ENCODE results near the gene ZNF385C. TPM values are rescaled to one million over a fixed set of nuclear protein-coding genes. Genes with fewer than 3 reads are reported as not detected.

Gene ZNF385C
- total RNA-seq, 1 experiment from 2014 or later = not detected

DNA sequence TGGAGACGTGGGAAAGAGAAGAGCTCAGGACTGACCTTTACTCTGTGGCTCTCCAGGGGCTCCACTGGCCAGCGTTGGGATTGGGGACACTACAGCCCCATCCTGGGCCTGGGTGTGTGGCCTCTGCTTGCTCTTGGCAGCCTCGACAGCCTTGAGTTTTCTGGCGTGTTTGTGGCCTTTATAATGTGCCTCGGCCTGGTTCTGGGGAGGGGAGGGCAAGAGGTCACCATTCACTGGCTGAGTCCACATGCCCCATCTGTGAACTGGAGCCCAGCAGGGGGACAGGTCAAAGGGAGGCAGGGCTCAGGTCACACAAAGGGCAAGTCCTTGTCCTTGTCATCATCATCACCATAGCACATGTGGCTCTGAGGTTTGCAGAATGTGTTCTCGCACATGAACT, 66.7 kb downstream of the ZNF385C start:
- no peak overlapping the region for H2AFZ ChIP-seq (ENCODE audit: low read length)
- no peaks in the 10 kb centered on the region for H4K20me1 ChIP-seq (ENCODE audit: insufficient read depth, low read depth, low read length)
- no peaks in the 10 kb centered on the region for H3K36me3 ChIP-seq (ENCODE audit: insufficient read depth, low read length)

DNA sequence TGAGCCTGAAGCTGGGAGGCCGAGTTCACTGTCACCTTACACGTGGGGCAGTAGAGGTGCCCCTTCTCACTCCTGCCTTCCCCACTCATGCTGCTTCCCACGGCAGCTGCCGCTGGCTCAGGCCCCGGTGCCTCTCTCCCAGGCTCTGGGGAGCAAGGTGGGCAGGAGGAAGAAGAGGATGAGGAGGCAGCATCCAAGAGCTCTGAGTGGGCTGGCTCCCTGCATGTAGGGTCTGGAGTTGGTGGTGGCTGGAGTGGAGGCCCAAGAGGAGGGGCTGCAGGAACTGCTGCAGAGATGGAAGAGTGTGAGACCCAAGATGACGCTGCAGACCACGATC, 69.5 kb downstream of the ZNF385C start:
- H3K9ac ChIP-seq (ENCODE audit: low read length) = no peak overlapping the region
- H3K4me1 ChIP-seq (ENCODE audit: low read length) = peaks cover 17% of the 10 kb centered on the region
- H3K36me3 ChIP-seq (ENCODE audit: insufficient read depth, low read length) = peaks cover 6% of the 10 kb centered on the region; the same call in 1 of the 2 replicates
- H3K27ac ChIP-seq (ENCODE audit: low read length) = no peak overlapping the region
- H3K4me3 ChIP-seq (ENCODE audit: low read length) = no peak overlapping the region
- H4K20me1 ChIP-seq (ENCODE audit: insufficient read depth, low read depth, low read length) = no peaks in the 10 kb centered on the region
- no peaks in the 10 kb centered on the region for H3K9me2 ChIP-seq (replicated peaks; ENCODE audit: insufficient read depth, low read length)
- no peaks in the 10 kb centered on the region for H3K9me3 ChIP-seq (ENCODE audit: low read length)
- no peaks in the 10 kb centered on the region for H3K27me3 ChIP-seq (ENCODE audit: low read length)
- H3K4me2 ChIP-seq (ENCODE audit: low read depth, low read length, poor library complexity, severe bottlenecking) = no peak overlapping the region
- no peak for DNase-seq
- H2AFZ ChIP-seq (ENCODE audit: low read length) = no peak overlapping the region
- H3K79me2 ChIP-seq (ENCODE audit: low read length) = no peaks in the 10 kb centered on the region

More for the DNA sequence above, 66.7 kb downstream of the ZNF385C start:
- Histone ChIP-seq H3K9ac (ENCODE audit: low read length) (no peak overlapping the region), H3K4me2 (ENCODE audit: low read depth, low read length, poor library complexity, severe bottlenecking) (no peak overlapping the region), H3K9me2 (replicated peaks; ENCODE audit: insufficient read depth, low read length) (no peaks in the 10 kb centered on the region), H3K27ac (ENCODE audit: low read length) (no peak overlapping the region), H3K4me1 (ENCODE audit: low read length) (no peaks in the 10 kb centered on the region), H3K9me3 (ENCODE audit: low read length) (no peaks in the 10 kb centered on the region), H3K4me3 (ENCODE audit: low read length) (no peak overlapping the region), H3K79me2 (ENCODE audit: low read length) (no peaks in the 10 kb centered on the region), H3K27me3 (ENCODE audit: low read length) (no peaks in the 10 kb centered on the region)
- no peak for DNase-seq

DNA sequence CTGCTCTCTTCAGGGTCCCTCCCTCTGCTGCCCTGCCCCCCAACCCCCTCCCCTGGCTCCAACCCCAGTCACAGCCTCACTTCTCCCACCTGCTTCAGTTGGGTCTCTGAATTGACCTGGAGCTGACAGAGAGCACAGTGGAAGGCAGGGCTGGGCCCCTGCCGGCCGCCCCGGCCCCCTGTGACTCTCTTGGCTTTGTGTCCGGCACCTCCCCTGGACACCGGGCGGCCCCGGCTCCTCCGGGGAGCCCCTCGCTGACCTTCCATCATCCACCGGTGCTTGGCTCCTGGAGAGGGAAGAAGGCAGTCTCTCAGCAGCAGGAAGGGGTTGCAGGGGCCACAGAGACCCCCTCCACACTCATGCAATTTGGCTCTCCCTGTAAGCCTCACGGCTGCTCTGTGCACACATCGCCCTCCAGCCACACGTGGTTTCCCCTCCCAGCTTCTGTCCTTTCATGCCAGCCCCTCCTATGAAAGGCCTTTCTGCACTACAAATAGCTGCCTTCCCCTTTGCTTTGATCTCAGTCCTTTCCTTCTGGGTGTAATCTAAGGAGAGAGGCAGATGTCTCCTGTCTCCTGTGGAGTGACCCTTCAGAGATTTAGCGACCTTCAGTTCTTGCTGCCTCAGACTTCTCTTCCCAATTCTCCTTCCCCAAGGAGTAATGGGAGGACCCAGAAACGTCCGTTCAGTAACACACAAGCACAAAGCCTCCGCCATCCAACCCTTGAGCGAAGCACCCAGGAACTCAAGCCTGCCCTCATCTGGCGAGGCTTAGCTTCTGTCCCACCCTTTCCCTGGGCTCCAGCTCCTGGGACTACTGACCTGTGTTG, 70.1 kb downstream of the ZNF385C start:
- no peaks in the 10 kb centered on the region for H3K79me2 ChIP-seq (ENCODE audit: low read length)
- no peaks in the 10 kb centered on the region for H3K9me3 ChIP-seq (ENCODE audit: low read length)
- H4K20me1 ChIP-seq (ENCODE audit: insufficient read depth, low read depth, low read length) = no peaks in the 10 kb centered on the region
- no peak overlapping the region for H3K4me3 ChIP-seq (ENCODE audit: low read length)
- H3K4me2 ChIP-seq (ENCODE audit: low read depth, low read length, poor library complexity, severe bottlenecking) = no peak overlapping the region
- peaks cover 10% of the 10 kb centered on the region; the same call in 1 of the 2 replicates for H3K36me3 ChIP-seq (ENCODE audit: insufficient read depth, low read length)
- no peak overlapping the region for H3K27ac ChIP-seq (ENCODE audit: low read length)
- no peak overlapping the region for H3K9ac ChIP-seq (ENCODE audit: low read length)
- H3K27me3 ChIP-seq (ENCODE audit: low read length) = no peaks in the 10 kb centered on the region
- DNase-seq = peak; percentile 73
- peaks cover 17% of the 10 kb centered on the region for H3K4me1 ChIP-seq (ENCODE audit: low read length)
- no peak overlapping the region for H2AFZ ChIP-seq (ENCODE audit: low read length)
- H3K9me2 ChIP-seq (replicated peaks; ENCODE audit: insufficient read depth, low read length) = no peaks in the 10 kb centered on the region

DNA sequence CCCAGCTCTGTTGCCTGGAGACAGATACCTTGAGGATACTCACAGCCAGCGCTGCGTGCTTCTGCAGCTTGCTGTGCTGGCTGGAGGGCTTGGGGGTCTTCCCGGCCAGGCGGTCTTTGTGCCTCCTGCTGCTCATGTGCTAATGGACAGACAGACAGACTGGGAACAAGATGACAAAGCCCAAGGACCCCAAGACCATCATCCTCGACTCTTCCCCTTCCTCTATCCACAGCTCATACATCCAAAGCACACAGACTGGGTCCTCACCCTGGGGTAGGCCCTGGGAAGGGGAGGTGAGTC, 70.7 kb downstream of the ZNF385C start:
- Histone ChIP-seq H3K4me2 (ENCODE audit: low read depth, low read length, poor library complexity, severe bottlenecking) (no peak overlapping the region), H3K27ac (ENCODE audit: low read length) (no peak overlapping the region), H3K9ac (ENCODE audit: low read length) (no peak overlapping the region), H3K4me3 (ENCODE audit: low read length) (no peak overlapping the region), H3K9me2 (replicated peaks; ENCODE audit: insufficient read depth, low read length) (no peaks in the 10 kb centered on the region), H3K4me1 (ENCODE audit: low read length) (peaks cover 17% of the 10 kb centered on the region), H2AFZ (ENCODE audit: low read length) (no peak overlapping the region), H4K20me1 (ENCODE audit: insufficient read depth, low read depth, low read length) (no peaks in the 10 kb centered on the region), H3K36me3 (ENCODE audit: insufficient read depth, low read length) (peaks cover 13% of the 10 kb centered on the region; the same call in 1 of the 2 replicates), H3K27me3 (ENCODE audit: low read length) (no peaks in the 10 kb centered on the region), H3K9me3 (ENCODE audit: low read length) (no peaks in the 10 kb centered on the region), H3K79me2 (ENCODE audit: low read length) (no peaks in the 10 kb centered on the region)
- no peak for DNase-seq

DNA sequence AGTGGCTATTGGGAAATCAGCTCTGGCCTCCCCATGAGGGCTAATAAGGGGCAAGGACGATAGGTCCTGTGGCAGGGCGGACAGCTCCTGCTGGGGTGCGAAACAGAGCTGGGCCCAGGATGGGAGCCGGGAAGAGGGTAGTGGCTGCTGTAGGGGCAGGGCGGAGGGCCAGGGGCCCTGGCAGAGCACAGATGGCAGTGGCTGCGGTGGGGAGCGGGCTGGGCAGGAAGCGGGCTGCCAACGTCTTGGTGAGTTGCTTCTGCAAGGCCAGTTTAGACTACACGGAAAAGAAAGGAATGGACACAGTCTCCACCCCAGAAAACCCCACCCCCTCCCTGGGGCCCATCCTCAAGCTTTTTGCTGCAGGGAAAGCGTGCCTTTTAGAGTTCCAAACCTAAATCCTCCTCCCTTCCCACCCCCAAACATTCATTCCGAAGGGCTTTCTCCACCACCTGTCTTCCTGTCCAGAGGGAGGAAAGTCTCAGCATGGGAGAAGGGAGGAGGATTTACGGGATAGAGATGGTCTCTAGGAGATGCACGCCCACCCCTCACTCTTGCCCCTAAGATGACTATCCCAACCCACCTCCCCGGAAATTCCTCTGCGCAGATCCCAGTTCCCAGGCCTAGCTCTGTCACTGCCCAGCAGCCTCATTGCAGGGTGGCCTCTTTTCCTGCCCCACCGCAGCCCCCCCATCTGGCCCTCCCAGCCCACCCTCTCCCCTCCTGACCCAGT, 71.2 kb downstream of the ZNF385C start:
- H3K9ac ChIP-seq (ENCODE audit: low read length) = no peak overlapping the region
- H3K79me2 ChIP-seq (ENCODE audit: low read length) = 0 out of 2 replicates have a peak, but pooled peaks cover 3% of the 10 kb centered on the region
- H3K27ac ChIP-seq (ENCODE audit: low read length) = no peak overlapping the region
- no peaks in the 10 kb centered on the region for H3K9me3 ChIP-seq (ENCODE audit: low read length)
- H4K20me1 ChIP-seq (ENCODE audit: insufficient read depth, low read depth, low read length) = no peaks in the 10 kb centered on the region
- H3K27me3 ChIP-seq (ENCODE audit: low read length) = no peaks in the 10 kb centered on the region
- H2AFZ ChIP-seq (ENCODE audit: low read length) = no peak overlapping the region
- no peak overlapping the region for H3K4me3 ChIP-seq (ENCODE audit: low read length)
- H3K4me1 ChIP-seq (ENCODE audit: low read length) = peaks cover 17% of the 10 kb centered on the region
- no peaks in the 10 kb centered on the region for H3K9me2 ChIP-seq (replicated peaks; ENCODE audit: insufficient read depth, low read length)
- H3K4me2 ChIP-seq (ENCODE audit: low read depth, low read length, poor library complexity, severe bottlenecking) = no peak overlapping the region
- H3K36me3 ChIP-seq (ENCODE audit: insufficient read depth, low read length) = peaks cover 16% of the 10 kb centered on the region; the same call in 1 of the 2 replicates
- no peak for DNase-seq

DNA sequence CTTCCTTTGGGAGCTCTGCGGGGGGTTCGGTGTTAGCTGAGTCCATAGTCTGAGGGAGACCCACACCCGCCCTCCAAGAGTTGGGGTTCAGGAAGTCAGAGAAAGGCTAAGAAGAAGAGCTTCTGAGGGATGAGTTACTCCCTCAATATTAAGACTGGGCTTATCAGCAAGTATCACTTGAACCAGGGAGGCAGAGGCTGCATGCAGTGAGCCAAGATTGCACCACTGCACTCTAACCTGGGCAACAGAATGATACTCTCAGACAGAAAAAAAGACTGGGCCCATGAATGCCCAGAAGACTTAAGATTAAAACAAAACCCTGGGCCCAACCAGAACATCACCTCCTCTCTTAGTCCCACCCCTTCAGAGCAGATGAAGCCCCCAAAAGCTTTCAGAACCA, 72.3 kb downstream of the ZNF385C start:
- Histone ChIP-seq H3K79me2 (ENCODE audit: low read length) (peaks cover 11% of the 10 kb centered on the region), H3K4me3 (ENCODE audit: low read length) (no peak overlapping the region), H3K9me2 (replicated peaks; ENCODE audit: insufficient read depth, low read length) (no peaks in the 10 kb centered on the region), H2AFZ (ENCODE audit: low read length) (no peak overlapping the region), H3K4me1 (ENCODE audit: low read length) (peaks cover 25% of the 10 kb centered on the region), H3K36me3 (ENCODE audit: insufficient read depth, low read length) (peaks cover 16% of the 10 kb centered on the region; the same call in 1 of the 2 replicates), H3K4me2 (ENCODE audit: low read depth, low read length, poor library complexity, severe bottlenecking) (no peak overlapping the region), H4K20me1 (ENCODE audit: insufficient read depth, low read depth, low read length) (no peaks in the 10 kb centered on the region), H3K9me3 (ENCODE audit: low read length) (no peaks in the 10 kb centered on the region), H3K27me3 (ENCODE audit: low read length) (no peaks in the 10 kb centered on the region), H3K9ac (ENCODE audit: low read length) (no peak overlapping the region), H3K27ac (ENCODE audit: low read length) (no peak overlapping the region)
- DNase-seq = no peak

DNA sequence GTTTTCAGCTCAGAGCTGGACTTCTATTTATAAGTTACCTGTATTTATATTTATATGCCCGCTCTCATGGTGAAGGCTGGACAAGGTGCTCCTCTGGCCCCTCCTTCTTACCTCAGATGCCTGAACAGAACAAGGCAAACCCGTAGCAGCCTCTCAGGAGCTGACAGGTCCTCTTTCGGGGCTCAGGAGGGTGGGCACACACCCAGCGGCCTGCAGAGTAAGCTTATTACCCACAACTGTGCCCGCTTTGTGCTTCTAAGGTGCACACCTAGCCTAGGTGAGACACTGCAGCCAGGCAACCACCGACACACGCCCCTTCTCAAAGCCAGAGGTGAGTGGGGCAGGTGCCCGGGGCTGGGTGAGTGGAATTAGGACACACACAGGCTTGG, 73.1 kb downstream of the ZNF385C start:
- no peak for DNase-seq
- peak overlapping the region; percentile 25 for H3K4me2 ChIP-seq (ENCODE audit: low read depth, low read length, poor library complexity, severe bottlenecking)
- no peaks in the 10 kb centered on the region for H3K9me3 ChIP-seq (ENCODE audit: low read length)
- no peak overlapping the region for H3K4me3 ChIP-seq (ENCODE audit: low read length)
- H3K27me3 ChIP-seq (ENCODE audit: low read length) = no peaks in the 10 kb centered on the region
- no peaks in the 10 kb centered on the region; the same call in 1 of the 2 replicates for H4K20me1 ChIP-seq (ENCODE audit: insufficient read depth, low read depth, low read length)
- H3K27ac ChIP-seq (ENCODE audit: low read length) = no peak overlapping the region
- H3K79me2 ChIP-seq (ENCODE audit: low read length) = peaks cover 18% of the 10 kb centered on the region
- H3K36me3 ChIP-seq (ENCODE audit: insufficient read depth, low read length) = peaks cover 16% of the 10 kb centered on the region; the same call in 1 of the 2 replicates
- H3K9me2 ChIP-seq (replicated peaks; ENCODE audit: insufficient read depth, low read length) = no peaks in the 10 kb centered on the region
- H3K4me1 ChIP-seq (ENCODE audit: low read length) = peaks cover 27% of the 10 kb centered on the region
- 0 out of 2 replicates have a peak overlapping the region, but pooled peaks have one; percentile 31 for H2AFZ ChIP-seq (ENCODE audit: low read length)
- 0 out of 2 replicates have a peak overlapping the region, but pooled peaks have one; percentile 2 for H3K9ac ChIP-seq (ENCODE audit: low read length)

Measured in Karpas-422 (cell line).